DLD1 (cell line): ENCODE results near the gene MRPS18C.

ENCODE experiments used
- in situ Hi-C: cut with HindIII; loops from 2 replicates; pipeline ENCODE4 v1.10.0; 2017; ENCODE audit warnings: low sequenced_read_pairs

Gene MRPS18C

GRCh38 chr4:83455281-83456183 is at the start of gene MRPS18C, which contains the start of gene HELQ:
TSS of gene MRPS18C (plus strand) at chr4:83456058. CDS start at chr4:83456078, 20 bp downstream.
TSS of gene HELQ (minus strand) at chr4:83455823. CDS start at chr4:83455693, 130 bp downstream.
- in situ Hi-C loops: no loop called here

DNA sequence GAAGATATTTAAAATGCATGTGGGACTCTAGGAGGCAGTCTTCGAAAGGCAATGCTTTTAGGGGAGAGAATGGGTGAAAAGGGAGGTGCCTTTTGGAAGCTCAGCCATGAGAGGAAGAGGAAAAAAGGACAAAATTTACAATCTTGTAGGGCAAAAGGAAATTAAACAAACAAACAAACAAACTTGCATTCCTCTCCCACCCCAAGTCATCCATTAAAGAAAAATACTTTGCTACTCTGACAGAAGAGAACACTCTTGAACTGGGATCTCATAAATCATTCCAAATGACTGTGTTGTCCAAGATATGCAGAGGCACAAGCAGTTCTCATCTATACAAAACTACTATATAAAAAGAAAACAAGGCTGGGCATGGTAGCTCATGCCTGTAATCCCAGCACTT is 47.0 kb upstream of the MRPS18C start:
- in situ Hi-C loops: no loop called here

DNA sequence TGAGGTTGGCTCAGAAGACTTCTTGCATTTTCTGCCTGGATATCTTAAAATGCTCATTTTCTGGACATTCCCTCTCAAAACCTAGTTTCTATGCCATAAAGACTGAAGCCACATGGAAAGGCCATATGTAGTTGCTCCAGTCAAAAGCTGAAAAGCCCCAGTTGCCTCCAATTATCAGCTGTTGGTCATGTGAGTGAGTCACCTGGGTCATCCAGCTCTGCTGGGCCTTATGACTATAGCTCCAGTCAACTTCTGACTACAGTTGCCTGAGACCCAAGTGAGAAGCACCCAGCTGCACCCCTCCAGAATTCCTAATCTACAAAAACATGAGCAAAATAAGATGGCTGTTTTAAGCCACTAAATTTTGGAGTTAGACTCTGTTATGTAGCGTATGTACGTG is 42.2 kb upstream of the MRPS18C start:
- in situ Hi-C loops: no loop called here

DNA sequence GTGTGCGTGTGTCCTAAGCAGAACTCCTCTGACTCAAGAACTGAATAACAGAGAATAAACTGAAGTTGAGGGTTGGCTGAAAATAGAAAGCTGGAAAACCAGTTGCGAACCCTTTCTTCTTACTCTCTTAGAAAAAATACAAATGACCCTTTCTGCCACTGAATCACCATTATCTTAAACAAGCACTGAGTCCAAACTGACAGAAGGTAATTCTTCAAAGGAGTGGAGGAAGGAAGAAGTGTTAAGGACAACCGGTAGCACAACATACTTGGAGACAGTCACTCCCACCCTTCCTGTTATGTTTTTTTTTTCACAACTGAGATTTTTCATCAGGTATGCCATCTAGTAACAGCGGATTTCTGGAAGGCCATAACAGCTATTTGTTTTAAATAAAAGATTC is 38.3 kb upstream of the MRPS18C start:
- in situ Hi-C loops: no loop called here

DNA sequence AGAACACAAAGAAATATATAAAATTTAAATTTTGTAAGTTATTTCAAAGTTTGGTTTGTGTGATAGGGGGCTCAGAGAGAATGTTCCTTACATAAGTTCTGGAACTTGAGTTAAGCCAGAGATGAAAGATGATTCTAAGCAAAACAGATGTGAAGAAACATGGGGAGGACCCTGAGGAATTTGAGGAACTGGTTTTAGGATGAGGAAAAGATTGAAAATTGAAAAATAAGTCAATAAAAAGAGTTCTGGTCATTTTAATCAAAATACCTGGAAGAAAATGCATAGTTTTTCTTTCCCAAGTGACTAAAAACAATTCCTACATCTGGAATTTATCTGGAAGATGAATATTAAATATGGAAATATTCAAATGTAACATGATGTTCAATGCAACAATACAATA is 37.6 kb upstream of the MRPS18C start:
- in situ Hi-C loops: no loop called here

GRCh38 chr4:83431200-83431599 is 24.7 kb upstream of the MRPS18C start:
- in situ Hi-C loops: no loop called here

GRCh38 chr4:83436680-83437079 is 19.2 kb upstream of the MRPS18C start:
- in situ Hi-C loops: no loop called here

GRCh38 chr4:83438719-83439118 is 17.1 kb upstream of the MRPS18C start:
- in situ Hi-C loops: no loop called here

DNA sequence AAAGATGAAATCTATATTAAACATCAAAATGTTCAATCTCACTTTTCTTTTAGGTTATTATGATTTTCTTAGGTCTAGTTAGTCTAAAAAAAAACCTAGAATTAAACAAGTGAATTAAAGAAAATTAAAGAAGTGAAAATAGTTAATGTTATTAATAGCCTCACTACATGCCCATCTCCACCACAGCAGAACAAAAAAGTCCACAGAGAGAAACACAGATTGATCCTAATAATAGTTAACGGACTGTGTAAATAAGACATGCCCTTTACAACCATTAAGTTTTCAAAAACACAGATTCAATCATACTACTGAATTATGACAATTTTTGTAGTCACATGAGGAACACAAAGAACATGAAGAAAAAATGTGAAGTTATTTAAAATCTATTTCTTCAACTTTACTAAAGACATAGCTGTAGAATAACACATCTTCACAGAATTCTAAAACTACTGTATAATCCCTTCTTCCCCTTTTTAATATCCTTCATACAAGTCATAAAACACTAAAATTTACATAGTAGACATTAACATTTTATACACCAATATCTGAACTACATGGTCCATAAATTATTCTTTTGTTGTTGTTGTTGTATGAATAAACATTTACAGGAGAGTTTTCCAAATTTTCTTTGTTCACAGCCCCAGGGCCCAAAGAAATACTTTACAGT is 15.6 kb upstream of the MRPS18C start:
- in situ Hi-C loops: no loop called here

DNA sequence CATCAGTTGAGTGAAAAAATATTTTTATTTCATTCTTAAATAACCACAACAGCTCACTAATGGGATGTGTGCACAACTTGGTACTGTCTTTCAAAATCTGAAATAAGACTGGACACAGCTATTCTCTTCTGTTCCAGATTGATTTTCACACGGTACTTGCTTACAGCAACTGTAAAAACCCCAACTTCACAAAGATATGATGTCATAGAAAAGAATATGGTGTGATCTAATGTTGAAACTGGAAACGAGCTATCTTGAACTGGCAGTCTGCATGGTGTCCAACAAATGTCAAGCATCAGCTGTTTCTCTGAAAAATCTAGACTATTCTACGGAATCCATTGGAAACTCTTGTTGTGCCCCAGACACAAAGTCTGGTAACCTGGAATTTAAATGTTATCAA is 15.0 kb upstream of the MRPS18C start:
- in situ Hi-C loops: no loop called here

DNA sequence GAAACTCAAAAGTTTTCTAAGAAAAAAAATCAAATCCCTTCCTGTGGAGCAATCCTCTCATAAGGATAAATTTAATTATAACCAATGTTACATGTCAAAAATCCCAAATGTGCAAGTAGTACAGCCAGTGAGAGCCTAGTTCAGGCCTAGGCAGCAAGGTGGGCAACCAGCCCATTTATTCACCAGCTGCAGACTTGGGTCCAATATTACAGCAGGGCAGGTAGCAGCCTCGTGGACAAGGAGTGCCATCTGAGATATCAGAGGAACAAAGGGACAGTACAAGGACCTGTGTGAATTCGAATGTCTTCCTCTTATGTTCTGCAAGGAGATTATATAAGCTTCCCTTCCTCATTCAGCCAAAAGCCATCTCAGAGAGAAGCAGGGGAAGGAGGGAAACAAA is 6.8 kb upstream of the MRPS18C start:
- in situ Hi-C loops: no loop called here

DNA sequence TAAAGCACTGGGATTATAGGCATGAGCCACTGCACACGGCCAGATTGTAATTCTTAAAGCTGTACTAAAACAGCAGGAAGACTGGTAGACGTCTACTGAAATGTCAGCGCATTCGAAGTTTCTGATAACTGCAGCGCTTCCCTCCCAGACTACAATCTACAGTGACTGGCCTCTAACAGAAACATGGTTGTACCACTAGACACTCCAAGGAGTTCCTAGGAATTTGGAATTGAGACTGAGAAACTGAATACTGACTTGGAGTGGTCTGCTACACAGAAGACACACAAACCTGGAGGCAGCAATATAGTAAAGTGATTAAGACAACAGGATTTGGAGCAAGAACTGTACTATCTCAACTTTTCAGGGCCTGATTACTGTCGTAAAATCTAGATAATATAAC is 1.2 kb upstream of the MRPS18C start:
- in situ Hi-C loops: no loop called here

GRCh38 chr4:83456184-83456501 is 285 bp downstream of the MRPS18C start:
- in situ Hi-C loops: no loop called here

- in situ Hi-C loops: no loop called here
Observed at GRCh38 chr4:83473423-83473822, 17.6 kb downstream of the MRPS18C start.

DNA sequence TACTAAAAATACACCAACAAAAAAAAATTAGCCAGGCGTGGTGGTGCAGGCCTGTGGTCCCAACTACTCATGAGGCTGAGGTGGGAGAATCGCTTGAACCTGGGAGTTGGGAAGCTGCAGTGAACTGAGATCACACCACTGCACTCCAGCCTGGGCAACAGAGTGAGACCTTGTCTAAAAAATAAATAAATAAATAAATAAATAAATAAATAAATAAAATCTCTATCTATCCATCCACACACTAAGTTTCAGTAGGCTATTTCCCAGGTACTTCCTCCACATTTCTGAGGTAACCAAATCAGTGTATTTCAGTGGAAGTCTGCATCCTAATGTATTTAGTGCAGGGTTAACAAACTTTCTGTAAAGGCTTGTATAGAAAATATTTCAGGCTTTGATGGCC is 18.1 kb downstream of the MRPS18C start:
- in situ Hi-C loops: no loop called here

GRCh38 chr4:83484500-83485461 is 28.9 kb downstream of the MRPS18C start, which contains the start of gene ABRAXAS1:
TSS of gene ABRAXAS1 (minus strand) at chr4:83485100. CDS start at chr4:83485072, 28 bp downstream.
- in situ Hi-C loops: no loop called here

- in situ Hi-C loops: no loop called here
Observed at GRCh38 chr4:83486457-83487129, 30.7 kb downstream of the MRPS18C start.

DNA sequence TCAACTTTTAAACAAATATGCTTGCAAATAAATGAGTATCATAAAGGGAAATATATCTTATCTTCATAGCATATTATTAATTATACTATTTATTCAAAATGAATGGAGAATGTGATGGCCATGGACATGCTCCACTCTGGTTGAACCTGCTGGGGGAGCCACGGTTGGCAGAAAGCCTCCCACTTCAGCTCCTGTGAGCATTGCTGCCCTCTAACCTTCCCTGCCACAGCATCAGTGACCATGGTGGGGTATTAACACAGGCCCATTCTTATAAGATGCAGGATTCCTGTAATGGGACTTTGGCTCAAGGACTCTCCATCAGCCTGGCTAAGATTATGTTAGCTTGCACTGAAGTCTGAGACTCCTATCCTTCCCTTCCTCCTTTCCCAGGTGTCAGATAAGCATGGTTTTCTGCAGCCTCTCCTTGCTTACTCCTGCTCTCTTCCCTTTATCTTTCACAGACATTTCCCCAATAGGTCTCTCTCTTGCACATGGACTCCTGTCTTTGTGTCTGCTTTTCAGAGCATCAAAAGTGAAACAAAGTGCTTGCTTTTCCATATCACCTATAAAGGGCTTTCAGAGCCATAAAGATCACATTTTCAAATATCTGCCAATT is 34.0 kb downstream of the MRPS18C start:
- in situ Hi-C loops: no loop called here

- in situ Hi-C loops: no loop called here
Observed at GRCh38 chr4:83490876-83491450, 35.1 kb downstream of the MRPS18C start.
